GM19035 (cell line): ENCODE data around the gene GPRIN1.
"Not testable (repeated sequence)": the region's sequence is repeated elsewhere in the genome, so short reads cannot be mapped to it uniquely, and the experiment has no call there.

Experiments
- ATAC-seq: cut with Tn5 transposase; IDR thresholded peaks from one replicate; pipeline ENCODE4 v1.9.1; 2021; ENCODE audit not compliant: unreplicated experiment

Gene GPRIN1

GRCh38 chr5:176599749-176600430 lies 10.1 kb downstream of the GPRIN1 start:
- ATAC-seq = not testable (repeated sequence)

DNA sequence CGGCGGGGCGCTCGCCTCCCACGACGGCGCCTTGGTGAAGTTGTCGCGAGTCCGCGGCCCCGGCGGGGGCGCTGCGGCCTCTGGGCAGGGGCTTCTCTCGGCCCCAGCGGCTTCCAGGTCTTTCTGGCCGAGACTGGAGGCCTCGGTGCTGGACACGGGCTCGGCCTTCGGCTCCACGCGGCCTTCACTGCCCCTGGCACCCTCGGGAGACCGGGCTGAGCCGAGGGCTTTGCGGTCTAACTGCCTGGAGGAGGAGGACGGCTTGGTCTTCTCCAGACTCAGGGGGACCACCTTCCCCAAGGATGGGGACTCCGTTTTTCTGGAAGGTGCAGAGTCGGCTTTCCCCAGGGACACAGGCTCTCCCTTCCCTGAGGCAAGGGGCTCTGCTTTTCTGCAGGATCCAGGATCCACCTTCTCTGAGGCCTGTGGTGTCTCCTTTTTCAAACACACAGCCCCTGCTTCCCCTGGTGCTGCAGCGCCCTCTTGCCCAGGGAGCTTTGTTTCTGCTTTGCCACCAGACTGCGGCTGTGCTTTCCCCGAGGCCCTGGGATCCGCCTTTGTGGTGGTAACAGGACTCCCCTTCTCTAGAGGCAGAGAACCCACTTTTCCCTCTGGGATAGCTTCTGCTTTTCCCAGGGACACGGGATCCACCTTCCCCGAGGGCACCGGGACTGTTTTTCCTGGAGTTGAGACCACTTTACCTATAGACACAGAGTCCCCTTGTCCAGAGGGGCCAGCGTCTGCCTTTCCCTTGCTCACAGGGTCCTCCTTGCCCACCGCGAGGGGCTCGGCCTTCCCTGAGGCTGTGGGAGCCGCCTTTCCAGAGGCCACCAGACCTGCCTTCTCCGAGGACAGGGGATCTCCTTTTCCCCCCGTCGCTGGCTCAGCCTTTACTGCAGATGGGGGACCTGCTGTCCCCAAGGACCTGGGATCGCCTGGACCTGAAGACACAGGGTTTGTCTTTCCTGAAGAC lies 12.3 kb downstream of the GPRIN1 start:
- no peak for ATAC-seq

DNA sequence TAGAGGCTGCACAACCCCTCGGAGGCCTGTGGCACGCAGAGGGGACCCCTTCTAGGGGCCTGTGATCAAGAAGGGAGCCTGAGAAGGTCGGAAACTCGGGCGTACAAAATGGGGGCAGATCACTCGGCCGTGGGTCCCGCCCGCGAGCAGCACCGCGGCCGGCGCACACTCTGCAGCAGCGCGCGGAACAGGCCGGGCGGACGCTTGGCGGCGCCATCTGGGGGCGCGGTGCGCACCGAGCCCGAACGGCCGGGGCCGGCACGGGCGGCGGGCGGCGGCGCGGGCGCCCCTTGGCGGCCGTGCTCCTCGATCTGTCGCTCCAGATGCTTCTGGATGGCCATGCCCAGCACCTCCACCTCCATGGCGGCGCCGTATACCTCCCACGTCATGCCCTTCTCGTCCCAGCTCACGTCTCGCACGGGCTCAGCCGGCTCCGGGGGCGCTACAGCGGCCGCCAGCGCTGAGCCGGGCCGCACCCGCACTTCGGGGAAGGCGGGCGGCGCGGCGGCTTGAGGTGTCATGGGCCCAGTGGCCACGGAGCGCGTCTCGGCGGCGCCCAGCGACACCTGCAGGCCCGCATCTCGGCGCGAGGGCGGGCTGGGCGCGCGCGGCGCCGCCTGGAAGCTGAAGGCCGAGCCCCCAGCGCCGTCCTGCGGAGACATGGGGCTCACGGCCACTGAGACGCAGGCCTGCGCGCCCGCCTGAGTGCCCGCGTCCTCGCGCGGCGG lies 13.1 kb downstream of the GPRIN1 start:
- peak; percentile 40 for ATAC-seq

DNA sequence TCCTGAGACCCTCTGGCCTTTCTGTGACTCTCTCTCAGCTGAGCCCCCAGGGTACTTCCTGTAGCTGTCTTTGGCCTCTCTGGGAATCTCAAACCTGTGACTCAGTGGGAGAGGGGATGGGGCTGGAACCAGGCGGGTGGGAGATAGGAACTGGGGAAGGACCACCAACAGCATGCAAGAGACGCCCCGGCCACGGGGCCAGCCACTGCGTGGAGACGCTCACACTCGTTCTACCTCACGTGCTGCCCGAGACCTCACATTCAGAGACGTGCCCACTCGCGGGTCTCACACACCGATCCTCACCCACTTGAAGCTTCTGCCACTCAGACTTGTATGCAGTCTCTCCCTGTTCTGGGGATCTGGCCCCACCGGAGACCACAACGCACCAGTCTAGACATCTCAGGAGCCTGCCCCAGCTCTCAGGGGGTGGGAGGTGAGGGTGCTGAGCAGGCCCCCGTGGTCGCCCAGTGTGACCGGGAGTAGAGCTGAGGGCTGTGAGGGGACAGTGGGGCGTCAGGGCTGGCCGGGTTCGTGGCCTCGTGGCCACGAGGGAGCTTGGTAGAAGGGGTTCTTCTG lies 13.8 kb downstream of the GPRIN1 start:
- ATAC-seq = no peak

GRCh38 chr5:176595386-176595943 lies 14.5 kb downstream of the GPRIN1 start:
- ATAC-seq = no peak

DNA sequence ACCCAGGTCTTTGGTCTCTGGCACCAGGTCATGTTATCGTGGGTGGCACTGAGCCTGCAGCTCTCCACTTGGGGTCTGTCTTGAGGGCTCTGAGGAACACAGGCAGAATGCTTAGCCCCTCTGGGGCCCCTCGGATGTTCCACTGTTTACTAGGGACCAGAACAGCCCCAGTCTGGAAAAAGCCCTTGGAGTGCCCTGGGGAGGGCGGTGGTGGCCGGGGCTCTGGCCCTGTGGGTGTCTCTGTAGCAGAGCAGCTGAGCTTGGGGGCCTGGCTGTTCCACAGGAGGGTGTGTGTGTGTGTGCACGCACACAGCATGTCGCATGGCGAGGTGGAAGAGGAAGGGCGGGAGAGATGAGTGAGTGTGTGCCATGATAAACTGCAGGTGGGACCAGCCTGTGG lies 15.4 kb downstream of the GPRIN1 start:
- ATAC-seq = no peak

GRCh38 chr5:176593273-176593869 lies 16.6 kb downstream of the GPRIN1 start:
- ATAC-seq = no peak

DNA sequence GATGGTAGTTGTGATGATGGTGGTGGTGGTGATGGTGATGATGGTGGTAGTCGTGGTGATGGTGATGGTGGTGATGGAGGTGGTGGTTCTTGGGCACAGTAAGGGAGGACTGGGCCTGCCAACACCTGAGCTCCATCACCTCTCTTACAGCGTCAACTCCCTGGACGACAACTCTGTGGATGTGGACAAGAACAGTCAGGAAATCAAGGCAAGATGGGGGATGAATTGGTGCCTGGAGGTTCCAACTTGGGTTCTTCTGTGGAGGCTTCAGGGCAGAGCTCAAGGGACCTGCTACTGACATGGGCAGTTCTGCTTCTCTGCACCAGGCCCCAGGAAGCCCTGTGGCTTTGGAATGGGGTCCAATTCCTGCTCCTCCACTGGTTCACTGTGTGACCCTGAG lies 17.4 kb downstream of the GPRIN1 start:
- no peak for ATAC-seq

- not testable (repeated sequence) for ATAC-seq
These were observed 18.3 kb downstream of the GPRIN1 start for GRCh38 chr5:176591667-176592066.

- no peak for ATAC-seq
These were observed 19.8 kb downstream of the GPRIN1 start for GRCh38 chr5:176590035-176590717.

DNA sequence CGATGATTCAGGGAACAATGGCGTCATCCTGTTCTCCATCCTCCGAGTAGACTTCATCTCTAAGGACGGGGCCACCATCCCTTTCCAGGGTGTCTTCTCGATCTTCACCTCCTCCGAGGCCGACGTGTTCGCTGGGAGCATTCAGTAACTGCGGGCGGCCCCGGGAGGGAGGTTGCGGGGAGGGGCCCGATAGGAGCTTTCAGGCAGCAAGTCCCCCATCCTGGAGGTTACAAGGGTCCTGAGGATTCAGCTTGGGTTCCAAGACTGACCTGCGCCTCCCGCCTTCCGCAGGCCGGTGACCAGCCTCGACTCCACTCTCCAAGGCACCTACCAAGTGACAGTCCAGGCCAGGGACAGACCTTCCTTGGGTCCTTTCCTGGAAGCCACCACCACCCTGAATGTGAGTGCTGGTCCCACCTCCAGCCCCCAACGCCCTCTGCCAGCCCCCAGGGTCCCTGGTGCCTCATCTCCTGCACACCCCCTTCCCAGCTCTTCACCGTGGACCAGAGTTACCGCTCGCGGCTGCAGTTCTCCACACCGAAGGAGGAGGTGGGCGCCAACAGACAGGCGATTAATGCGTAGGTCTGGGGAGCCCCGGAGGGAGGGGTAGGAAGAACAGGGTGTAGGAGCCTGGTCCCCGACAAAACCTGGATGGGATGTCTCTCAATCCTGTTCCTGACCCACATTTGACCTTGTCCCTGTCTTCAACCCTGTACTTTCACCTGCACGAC lies 20.8 kb downstream of the GPRIN1 start:
- ATAC-seq = no peak

GRCh38 chr5:176588297-176588696 lies 21.7 kb downstream of the GPRIN1 start:
- no peak for ATAC-seq

DNA sequence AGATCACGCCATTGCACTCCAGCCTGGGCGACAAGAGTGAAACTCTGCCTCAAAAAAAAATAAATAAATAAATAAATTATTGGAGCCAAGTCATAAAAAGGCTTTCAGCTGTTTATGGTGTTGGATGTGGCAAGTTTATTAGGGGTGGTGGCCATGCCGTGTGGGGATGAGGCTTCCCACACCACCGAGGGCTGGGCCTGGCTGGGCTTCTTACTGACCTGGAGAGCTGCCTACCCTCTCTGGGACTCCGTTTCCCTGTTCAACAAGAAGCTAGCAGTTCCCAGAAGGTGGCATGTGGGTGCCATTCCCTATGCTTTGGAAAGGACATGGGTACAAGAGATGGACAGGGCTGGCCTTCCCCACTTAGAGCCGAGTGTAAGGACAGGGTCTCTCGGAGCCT lies 22.6 kb downstream of the GPRIN1 start:
- ATAC-seq = no peak

- no peak for ATAC-seq
These were observed 26.9 kb downstream of the GPRIN1 start for GRCh38 chr5:176583076-176583475.

DNA sequence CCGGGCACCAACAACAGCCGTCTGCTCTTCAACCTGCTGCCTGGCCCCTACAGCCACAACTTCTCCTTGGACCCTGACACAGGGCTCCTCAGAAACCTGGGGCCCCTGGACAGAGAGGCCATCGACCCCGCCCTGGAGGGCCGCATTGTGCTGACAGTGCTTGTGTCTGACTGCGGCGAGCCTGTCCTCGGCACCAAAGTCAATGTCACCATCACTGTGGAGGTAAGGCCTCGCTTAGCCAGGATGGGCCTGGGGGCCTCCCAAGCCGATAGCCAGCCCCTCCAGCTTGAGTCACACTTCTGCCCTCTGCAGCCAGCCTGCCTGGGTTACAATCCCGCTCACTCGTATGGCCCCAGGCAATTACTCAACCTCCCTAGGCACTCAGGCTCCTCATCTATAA lies 28.6 kb downstream of the GPRIN1 start:
- no peak for ATAC-seq

DNA sequence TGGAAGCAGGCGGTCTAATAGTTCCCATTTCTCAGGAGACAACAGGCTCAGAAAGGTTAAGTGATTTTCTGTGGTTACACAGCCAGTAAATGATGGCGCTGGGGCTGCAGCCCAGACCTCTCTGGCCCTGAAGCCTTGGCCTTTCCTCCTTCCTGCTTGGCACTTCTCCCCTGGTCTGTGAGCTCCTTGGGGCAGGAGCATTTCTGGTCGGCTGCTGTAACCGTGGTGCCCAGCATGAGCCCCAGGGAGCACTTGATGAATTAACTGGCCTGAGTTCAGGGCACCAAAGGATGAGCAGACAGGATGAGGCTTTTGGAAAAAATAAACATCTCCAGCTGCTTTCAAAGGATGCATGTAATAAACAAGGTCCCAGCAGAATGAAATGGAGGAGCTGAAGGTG lies 30.6 kb downstream of the GPRIN1 start:
- no peak for ATAC-seq

GRCh38 chr5:176578391-176578808 lies 31.6 kb downstream of the GPRIN1 start:
- ATAC-seq = no peak

DNA sequence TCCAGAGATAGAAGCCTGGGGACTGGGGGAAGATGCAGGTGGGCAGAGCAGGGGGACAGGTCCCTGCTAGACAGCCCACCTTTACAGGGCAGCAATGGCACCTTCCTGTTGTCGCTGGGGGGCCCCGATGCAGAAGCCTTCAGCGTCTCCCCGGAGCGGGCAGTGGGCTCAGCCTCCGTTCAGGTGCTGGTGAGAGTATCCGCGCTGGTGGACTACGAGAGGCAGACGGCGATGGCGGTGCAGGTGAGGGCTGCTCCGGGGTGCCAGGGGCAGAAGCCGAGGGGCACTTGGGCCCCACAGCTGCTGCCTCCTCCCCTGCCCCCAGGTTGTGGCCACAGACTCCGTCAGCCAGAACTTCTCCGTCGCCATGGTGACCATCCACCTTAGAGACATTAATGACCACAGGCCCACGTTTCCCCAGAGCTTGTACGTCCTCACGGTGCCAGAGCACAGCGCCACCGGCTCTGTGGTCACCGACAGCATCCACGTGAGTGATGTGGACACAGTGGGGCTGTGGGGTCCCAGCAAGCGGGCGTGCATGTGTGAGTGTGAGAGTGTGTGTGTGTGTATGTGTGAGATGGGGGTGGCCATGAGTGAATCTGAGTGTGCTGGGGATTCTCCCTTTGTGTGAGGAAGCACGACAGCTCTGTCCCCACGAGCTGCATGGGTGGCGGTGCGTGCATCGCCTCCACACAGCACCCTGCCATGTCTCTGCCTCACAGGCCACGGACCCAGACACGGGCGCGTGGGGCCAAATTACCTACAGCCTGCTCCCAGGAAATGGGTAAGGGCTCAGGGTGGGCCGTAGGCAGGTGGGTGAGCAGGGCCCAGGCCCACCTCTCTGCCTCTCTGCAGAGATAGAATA lies 32.4 kb downstream of the GPRIN1 start:
- no peak for ATAC-seq
